DLD1 (cell line): ENCODE measurements around the gene PIGX.

Source experiments
- in situ Hi-C: cut with HindIII; loops from 2 replicates; pipeline ENCODE4 v1.10.0; 2017; ENCODE audit warnings: low sequenced_read_pairs

The PIGX gene

DNA sequence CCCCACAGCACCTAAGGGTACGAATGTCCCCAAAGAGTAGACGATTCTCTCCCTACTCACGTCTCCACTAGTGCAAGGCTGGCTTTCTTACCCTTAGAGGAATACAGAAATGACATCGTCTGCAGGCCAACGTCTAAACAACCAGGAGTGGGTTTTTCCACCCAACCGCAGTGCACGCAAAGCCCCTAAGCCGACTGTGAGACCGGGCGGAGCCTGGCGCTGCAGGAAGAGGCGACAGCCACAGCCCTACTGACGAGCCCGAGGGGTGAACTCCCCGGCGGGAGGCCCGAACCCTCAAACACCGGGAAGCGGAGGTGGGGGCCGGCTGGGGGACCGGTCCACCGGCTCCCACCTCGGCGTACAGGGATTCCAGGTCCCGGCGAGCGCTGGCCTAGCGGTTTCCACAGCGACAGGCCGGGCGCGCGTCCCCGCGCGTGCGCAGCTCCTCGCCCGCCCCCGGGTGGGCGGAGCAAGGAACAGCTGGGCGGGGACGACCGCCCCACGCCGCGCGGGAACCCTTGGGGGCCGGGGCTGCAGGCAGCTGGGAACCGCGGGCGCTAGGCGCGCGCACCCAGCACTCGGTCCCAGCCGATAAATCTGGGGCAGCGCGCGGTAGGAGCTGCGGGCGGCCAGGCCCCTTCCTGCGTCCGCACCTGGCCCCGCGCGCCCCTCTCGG is at the start of gene PIGX, which contains the start of gene CEP19:
PIGX (plus strand) TSS at position 540 of the 676 bp plus-strand sequence.
CEP19 (minus strand) TSS at position 413 of the 676 bp plus-strand sequence. CDS start 3,593 bp downstream, outside the sequence.
- in situ Hi-C loops, result no loop called here

DNA sequence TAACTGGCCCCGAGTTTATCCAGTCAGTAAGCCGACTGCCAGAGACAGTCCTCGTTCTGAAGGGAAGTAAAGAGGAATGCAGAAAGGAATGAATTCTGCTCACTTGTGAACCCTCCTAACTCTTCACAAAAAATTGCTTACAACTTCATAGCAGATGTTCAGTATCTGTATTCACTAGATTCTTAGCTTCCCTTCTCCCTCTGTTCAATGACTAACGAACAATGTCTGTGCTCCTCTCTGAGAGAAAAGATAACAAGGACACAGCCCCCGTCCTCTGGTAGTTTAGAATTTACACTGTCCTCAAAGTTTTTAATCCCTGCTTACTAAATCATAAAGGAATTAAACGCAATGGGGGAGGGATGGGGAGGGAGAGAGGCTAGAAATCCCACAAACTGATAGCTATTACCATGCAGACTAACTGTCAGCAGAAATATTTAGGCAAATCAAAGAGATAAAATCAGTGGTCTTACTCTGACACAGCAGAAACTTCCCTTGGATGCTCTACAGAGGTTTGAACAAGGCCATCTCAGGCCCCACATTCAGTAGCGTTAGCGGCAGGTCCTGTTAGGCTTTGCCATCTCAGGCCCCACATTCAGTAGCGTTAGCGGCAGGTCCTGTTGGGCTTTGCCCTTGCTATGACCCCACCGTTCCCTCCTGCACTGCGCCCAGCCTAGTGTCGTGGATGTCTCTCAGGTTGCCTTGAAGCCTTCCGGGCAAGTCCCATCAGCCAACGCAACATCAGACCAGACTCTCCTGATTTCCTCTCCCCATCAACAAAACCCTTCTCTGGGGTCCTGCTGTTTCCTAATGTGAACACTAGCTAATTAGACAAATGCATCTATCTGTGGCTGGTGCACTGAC is 49.2 kb upstream of the PIGX start:
- in situ Hi-C loops, result no loop called here

DNA sequence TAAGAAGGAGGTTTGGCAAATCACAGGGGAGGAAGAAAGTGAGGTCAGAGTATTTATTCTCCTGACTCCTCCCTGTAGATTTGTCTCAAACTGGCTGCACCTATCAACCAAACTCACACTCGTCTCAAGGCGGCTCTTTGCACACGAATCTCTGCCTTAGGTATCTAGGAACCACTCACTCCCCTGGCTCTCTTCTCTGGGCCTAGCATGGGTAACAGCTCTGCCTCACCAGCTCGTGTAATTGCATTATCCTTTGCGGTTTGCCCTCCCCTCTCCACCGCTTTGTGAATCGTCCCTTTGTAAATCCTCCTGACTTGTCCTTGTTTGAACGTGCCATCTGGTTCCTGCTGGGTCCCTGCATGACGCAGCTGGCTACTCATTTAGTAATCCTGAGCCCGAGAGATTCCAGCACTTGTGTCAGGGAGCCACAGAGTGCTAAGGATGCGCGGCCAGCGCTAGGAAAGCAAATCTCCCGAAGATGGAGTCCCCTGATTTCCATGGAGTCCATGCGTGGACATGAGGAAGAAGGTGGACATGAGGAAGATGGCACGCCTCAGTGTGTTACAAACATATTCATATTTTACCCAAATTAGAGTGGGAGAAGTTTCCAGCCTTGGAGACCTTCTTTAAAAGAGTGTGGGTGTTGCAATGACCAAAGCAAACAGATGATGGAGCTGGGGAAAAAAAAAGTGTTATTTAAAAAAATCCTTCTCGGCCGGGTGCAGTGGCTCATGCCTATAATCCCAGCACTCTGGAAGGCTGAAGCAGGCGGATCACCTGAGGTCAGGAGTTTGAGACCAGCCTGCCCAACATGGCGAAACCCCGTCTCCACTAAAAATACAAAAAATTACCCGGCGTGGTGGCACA is 45.9 kb upstream of the PIGX start:
- in situ Hi-C loops, result no loop called here

DNA sequence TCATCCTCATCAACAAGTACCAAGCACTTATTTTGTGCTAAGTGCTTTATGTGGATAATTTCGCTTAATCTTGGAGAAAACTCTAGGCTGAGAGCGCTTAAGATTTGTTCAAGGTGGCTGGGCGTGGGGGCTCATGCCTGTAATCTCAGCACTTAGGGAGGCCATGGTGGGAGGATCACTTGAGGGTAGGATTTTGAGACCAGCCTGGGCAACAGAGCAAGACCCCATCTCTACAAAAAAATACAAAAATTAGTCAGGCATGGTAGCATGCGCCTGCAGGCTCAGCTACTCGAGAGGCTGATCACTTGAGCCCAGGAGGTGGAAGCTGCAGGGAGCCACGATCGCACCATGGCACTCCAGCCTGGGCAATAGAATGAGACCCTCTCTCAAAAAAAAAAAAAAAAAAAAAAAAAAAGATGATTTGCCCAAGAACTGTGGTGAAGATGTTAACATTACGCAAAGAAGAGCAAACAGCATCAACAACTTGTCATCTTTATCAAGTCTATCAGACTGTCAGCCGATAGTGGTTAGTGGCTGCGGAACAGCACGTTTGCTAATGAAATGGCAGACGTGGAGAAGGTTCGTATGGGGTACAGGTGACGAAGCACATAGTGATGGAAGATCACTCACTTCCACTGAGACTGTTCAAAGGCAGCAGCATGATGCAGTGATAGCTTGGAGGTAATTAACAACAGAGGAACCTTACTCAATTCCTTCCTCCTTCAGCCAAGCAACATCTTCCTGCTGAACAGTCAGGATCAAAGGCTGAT is 44.9 kb upstream of the PIGX start:
- in situ Hi-C loops, result no loop called here

DNA sequence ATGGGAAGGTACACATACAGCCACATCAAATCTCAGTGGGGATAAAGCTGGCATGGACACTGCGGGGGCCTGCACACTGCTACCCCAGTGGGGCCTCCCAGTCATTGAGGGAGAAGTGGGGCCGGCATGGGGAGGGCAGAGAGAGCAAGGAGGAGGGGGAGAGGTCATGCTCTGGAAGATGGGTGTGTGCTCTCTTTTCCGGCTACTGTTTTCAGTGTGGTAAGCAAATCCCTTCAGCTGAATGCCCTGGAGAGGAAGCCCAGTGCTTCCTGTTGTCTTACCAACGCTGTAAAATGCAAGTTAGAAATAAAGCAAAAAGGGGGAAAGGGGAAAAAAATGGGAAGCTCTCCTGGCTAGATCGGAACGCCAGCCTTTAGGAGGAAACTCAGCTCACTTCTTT is 41.8 kb upstream of the PIGX start:
- in situ Hi-C loops, result no loop called here

DNA sequence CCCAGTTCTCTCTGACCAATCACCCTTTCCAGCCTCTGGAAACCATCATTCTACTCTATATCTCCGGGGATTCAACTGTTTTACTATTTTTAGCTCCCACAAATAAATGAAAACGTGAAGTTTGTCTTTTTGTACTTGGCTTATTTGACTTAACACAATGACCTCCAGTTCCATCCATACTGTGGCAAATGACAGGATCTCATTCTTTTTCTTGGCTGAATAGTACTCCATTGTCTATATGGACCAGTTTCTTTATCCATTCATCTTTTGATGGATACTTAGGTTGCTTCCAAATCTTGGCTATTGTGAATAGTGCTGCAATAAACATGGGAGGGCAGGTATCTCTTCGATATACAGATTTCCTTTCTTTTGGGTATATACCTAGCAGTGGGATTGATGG is 38.5 kb upstream of the PIGX start:
- in situ Hi-C loops, result no loop called here

DNA sequence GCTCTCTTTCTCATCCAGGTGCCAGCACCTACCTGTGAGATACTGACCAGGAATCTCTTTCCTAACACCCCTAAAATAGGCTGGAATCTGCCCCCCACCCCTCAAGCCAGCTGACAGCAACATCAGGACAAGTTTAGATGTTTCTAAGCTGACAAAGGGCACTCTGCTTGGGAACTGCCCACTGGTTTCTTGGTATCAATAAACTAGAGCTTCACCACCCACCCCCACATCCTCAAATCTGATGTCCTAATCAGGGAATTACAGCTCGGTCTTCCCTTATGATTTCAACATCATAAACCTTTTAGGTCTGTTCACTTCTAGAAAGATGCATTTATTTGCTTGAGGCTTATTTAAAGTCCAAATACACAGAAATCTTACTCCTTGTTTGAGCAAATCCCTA is 34.8 kb upstream of the PIGX start:
- in situ Hi-C loops, result no loop called here

DNA sequence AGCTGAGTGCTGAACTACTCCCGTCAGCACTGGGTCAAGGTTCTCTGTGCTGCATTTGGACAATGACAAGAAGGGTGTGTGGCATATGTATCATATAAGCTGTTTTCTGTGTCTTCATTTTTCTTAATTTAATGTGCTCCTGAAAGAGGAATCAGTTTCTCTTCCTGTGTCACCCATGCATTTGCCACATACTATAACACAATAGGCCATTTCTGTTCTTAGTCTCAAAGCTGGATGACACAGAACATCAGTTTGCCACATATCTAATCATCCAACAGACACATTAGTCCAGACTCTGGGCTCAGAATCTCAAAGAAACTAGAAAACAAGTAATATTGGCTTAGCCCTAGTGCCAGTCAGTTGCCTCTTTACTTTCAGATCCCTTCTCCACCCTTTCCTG is 34.2 kb upstream of the PIGX start:
- in situ Hi-C loops, result no loop called here

DNA sequence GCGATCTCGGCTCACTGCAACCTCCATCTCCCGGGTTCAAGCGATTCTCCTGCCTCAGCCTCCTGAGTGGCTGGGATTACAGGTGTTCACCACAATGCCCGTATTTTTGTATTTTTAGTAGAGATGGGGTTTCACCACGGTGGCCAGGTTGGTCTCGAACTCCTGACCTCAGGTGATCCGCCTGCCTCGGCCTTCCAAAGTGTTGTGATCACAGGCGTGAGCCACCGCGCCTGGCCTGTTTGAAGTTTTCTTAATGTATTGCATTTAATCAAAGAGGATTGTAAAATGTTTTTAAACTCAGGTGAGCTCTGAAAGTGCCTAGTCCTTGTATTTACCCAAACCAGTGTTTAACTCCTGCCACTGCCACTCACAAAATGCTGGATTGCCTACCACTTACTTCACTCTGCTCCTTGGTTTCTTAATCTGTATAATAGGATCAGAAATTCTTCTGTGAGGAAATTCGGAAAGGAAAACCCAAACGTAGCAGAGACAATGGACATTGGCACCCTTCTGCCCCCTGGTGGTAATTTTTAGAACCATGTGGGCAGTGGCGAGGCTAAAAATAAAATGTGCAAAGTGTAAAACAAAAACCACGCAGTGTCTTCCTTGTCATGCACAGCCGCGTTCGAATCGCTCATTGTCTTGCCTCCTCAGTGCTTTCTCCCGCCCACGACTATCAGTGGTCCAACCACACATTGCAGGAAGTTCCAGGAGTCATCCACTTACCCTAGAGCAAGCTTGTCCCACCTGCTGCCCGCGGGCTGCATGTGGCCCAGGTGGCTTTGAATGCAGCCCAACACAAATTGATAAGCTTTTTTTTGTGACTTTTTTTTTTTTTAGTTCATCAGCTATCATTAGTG is 27.4 kb upstream of the PIGX start:
- in situ Hi-C loops, result loop anchor here (5.0 kb wide), 1 partner anchor 82 kb away; no protein-coding TSS in a partner anchor

DNA sequence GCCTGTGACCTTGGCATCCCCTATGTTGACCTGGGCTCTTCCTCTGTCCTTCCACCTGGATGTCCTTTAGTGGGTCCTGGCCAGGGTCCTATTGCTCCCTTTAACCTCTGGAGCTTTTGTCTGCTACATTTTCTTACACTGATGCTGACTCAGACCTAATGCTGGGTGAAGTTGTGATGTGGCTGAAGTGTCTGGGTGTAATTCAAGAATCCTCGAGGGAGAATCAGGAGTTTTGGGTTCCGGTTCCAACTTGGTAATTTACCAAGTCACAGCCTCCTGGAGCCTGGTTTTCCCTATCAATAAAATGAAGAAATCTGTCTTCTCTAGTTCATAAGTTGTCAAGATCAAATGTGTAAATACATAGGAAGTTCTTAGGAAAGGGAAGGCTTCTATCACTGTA is 25.7 kb upstream of the PIGX start:
- in situ Hi-C loops, result loop anchor here (5.0 kb wide), 1 partner anchor 84 kb away; no protein-coding TSS in a partner anchor

DNA sequence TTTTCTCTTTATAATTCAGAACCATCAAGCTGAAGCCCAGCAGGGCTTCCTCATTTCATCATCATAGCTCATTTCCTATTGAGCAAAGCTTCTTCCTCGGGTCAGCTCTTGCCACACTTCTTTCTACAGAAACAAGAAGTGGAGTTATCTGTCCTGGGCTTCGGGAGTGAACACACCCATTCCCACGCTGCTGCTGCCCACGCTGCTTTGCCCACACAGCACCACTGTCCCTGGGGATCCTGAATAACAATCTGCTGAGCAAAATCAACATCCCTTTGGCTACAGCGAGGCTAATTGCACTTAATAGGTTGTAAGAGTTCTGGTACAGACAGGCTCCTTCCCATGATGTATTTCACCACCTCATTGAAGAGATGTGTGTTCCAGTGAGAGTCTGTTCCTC is 23.8 kb upstream of the PIGX start:
- in situ Hi-C loops, result loop anchor here (5.0 kb wide), 1 partner anchor 86 kb away; no protein-coding TSS in a partner anchor

DNA sequence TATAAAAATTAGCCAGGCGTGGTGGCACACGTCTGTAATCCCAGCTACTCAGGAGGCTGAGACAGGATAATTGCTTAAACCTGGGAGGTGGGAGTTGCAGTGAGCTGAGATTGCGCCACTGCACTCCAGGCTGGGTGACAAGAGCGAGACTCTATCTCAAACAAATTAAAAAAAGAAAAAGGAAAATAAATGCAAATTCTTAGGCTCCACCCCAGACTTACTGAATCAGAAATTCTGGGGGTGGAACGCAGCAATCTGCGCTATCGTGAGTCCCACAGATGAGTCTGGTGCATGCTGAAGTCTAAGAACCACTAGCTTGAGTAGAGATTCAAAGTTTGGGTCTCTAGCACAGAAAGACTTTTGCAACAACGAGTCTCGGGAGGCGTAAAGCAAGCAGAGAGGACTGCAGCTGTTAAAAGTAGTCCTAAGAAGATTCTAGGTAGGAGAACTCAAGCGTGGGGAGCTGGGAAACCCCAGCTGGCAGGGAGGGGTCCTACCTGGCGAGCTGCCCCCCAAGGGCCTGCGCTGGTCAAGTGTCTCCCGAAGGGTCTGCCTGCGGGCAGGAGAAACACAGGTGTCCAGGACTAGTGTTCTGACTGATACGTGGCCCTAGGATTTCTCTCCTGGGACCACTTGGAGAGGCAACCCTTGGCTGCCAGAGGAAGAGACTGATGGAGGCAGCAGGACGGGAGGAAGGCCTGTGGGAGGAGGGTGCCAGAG is 22.1 kb upstream of the PIGX start:
- in situ Hi-C loops, result loop anchor here (5.0 kb wide), 1 partner anchor 88 kb away; no protein-coding TSS in a partner anchor

DNA sequence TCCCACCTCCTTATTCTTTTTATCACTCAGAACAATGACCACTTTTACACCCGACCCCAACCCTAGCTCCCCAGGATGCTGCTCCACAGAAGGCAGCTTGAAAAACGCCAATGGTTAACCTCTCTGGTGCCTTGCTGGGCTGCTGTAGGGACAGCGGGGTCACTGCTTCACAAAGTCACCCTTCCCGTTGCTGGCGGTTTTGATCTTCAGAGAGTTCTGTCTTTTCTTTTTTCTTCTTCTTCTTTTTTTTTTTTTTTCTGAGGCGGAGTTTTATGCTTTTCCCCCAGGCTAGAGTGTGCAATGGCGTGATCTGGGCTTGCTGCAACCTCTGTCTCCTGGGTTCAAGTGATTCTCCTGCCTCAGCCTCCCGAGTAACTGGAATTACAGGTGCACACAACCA is 20.8 kb upstream of the PIGX start:
- in situ Hi-C loops, result no loop called here

DNA sequence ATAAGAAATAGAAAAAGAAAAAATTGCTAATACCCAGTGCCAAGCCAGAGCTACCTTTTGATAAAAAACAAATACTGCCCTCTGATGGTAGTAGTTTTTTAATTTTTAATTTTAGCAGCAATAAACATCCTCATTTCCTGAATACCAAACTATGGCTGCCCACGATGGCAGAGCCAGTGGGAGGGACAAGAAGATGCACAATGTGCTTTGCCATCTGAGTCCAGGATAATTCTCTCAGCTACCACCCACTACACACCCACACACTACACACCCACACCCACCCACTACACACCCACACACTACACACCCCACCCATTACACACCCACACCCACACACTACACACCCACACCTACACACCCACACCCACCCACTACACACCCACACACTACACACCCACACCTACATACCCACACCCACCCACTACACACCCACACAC is 18.0 kb upstream of the PIGX start:
- in situ Hi-C loops, result no loop called here

DNA sequence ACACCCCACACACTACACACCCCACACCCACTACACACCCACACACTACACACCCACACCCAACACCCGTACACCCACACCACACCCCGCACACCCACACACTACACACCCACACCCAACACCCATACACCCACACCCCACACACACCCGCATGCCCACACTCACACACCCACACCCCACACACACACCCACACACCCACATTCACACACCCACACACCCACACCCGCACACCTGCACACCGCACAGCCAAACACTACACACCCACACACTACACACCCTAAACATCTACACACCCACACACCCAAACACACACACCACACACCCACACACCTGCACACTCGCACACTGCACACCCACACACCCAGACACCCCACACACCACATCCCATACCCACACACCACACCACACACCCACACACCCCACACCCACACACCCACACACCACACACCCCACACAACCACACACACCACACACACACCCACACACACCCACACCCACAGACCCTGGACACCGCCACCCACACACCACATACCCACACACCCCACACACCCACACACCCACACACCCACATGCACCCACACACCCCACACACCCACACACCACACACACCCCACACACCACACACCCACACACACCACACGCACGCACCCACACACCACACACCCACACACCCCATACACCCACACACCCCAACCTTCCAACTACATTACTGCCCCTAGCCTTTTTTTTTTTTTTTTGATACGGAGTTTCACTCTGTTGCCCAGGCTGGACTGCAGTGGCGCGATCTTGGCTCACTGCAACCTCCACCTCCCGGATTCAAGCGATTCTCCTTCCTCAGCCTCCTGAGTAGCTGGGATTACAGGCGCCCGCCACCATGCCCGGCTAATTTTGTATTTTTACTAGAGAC is 17.0 kb upstream of the PIGX start:
- in situ Hi-C loops, result no loop called here

DNA sequence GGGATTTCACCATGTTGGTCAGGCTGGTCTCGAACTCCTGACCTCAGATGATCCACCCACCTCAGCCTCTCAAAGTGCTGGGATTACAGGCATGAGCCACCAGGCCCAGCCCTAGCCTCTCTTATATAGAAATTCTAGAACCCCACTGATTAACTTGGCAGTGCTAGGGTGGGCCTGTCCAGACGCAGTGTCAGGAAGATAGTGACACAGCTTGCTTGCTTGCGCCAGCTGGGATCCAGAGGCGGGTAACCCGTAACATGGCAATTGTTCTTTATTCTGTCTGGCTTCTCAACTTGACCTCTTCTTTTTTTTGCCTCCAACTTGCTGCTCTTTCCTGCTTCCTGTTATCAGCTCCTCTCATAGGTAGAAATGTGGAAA is 16.3 kb upstream of the PIGX start:
- in situ Hi-C loops, result no loop called here

DNA sequence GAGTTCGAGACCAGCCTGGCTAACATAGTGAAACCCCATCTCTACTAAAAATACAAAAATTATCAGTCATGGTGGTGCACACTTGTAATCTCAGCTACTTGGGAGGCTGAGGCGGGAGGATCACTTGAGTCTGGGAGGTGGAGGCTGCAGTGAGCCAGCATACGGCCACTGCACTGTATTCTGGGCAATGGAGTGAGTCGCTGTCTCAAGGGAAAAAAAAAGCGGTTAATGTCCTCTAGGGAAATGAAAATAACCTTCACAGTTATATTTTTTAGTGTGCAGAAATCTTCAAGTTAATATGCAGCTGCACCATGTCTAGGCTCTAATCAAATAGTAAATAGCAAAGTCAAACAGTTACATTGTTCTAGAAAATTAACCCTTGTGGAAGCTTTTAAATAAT is 14.9 kb upstream of the PIGX start:
- in situ Hi-C loops, result no loop called here

DNA sequence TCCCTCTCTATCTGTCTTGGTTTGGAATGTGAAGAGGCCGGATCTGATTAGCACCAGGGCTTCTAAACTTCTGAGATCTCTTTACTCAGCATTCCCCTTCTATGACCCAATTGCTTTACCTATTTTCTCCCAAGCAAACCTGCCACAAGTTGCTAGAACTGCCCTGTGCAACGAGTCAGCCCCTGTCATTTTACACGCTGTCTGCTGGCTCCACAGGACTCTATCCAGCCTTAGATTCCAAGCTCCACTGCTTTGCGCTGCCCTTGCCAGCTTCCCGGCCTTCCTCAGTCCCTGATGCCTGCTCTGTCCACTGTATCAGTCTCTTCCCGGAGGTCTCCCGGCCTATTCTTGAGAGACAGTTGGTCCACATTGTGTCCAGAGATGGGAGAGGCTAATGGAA is 12.4 kb upstream of the PIGX start:
- in situ Hi-C loops, result no loop called here
